B cell (primary cell): ENCODE results near the gene CHD5. TPM values are rescaled to one million over a fixed set of nuclear protein-coding genes. Genes with fewer than 3 reads are reported as not detected.

ENCODE experiments used
- ATAC-seq: fragments of 200-7000 bp; cut with Tn5 transposase; one replicate; pipeline ENCODE4 v1.10.0; 2021; ENCODE audit warnings: low read depth, mild to moderate bottlenecking, moderate number of reproducible peaks, moderate library complexity
- CTCF ChIA-PET: fragments of 350-600 bp; sonication (Branson Sonifier 250); formaldehyde crosslinking; loops from one replicate; lab custom pipeline; 2021; ENCODE audit warnings: antibody characterized with exemption, inconsistent platforms; lab: Charles Lee
- POLR2A ChIA-PET: fragments of 350-600 bp; sonication (Branson Sonifier 250); formaldehyde crosslinking; loops from one replicate; lab custom pipeline; 2021; ENCODE audit warnings: antibody characterized with exemption; lab: Charles Lee
- DNase-seq: peaks from one replicate; pipeline ENCODE4 v3.0.0; 2013
- H2AFZ ChIP-seq: 2 replicates; pipeline ENCODE4 v1.6.1; 2012; ENCODE audit warnings: mild to moderate bottlenecking, low read depth, low read length; ENCODE audit not compliant: insufficient read depth, poor library complexity, severe bottlenecking
- H3K27ac ChIP-seq, 2 donors: 1 replicate in 1 of 2; 2 replicates in 1 of 2; pipeline ENCODE4 v1.5.1; 2012 to 2013; ENCODE audit warnings: low read length in 2 of 2, mild to moderate bottlenecking in 2 of 2, moderate library complexity in 1 of 2
- H3K27me3 ChIP-seq, 4 experiments: fragments of 200-600 bp in 1 of 4; sonication (generic) in 1 of 4; replicated peaks in 1 of 4; 1 replicate in 2 of 4; 2 replicates in 2 of 4; pipeline versions ENCODE4 v1.6.1 to v1.7.0; 2013 to 2016; ENCODE audit warnings: low read length in 3 of 4, mild to moderate bottlenecking in 2 of 4, mixed read lengths in 1 of 4, moderate library complexity in 1 of 4; ENCODE audit not compliant: insufficient read depth in 4 of 4, control insufficient read depth in 3 of 4; ENCODE audit errors: control extremely low read depth in 1 of 4
- H3K36me3 ChIP-seq, 2 experiments: replicated peaks in 1 of 2; 1 replicate in 1 of 2; 2 replicates in 1 of 2; pipeline versions ENCODE4 v1.6.1 to v1.7.1; 2013; ENCODE audit warnings: low read length in 1 of 2; ENCODE audit not compliant: insufficient read depth in 2 of 2, control insufficient read depth in 1 of 2; ENCODE audit errors: control extremely low read depth in 1 of 2, extremely low read depth in 1 of 2
- H3K4me1 ChIP-seq, 2 donors: fragments of 200-600 bp in 1 of 2; sonication (generic) in 1 of 2; 1 replicate in 1 of 2; 2 replicates in 1 of 2; pipeline versions ENCODE4 v1.5.1 to v1.6.1; 2013 to 2017; ENCODE audit warnings: low read length in 2 of 2; ENCODE audit not compliant: control insufficient read depth in 2 of 2, insufficient read depth in 2 of 2
- H3K4me2 ChIP-seq: replicated peaks from 2 replicates; pipeline ENCODE3; 2012; ENCODE audit warnings: mild to moderate bottlenecking, low read depth, low read length; ENCODE audit not compliant: poor library complexity, severe bottlenecking
- H3K4me3 ChIP-seq, 5 experiments: fragments of 200-600 bp in 1 of 5; sonication (generic) in 1 of 5; 1 replicate in 3 of 5; 2 replicates in 2 of 5; pipeline versions ENCODE4 v1.5.1 to v1.7.0; 2011 to 2016; ENCODE audit warnings: low read length in 4 of 5, mild to moderate bottlenecking in 4 of 5, low read depth in 2 of 5, control low read depth in 1 of 5, moderate library complexity in 1 of 5; ENCODE audit not compliant: insufficient read depth in 1 of 5; ENCODE audit errors: control extremely low read depth in 1 of 5, extremely low read depth in 1 of 5
- H3K79me2 ChIP-seq: fragments of 200-600 bp; sonication (generic); one replicate; pipeline ENCODE4 v1.6.0; 2016; ENCODE audit warnings: low read length; ENCODE audit not compliant: control insufficient read depth, insufficient read depth
- H3K9ac ChIP-seq: fragments of 200-600 bp; sonication (generic); 2 replicates; pipeline ENCODE4 v1.6.1; 2017; ENCODE audit warnings: mild to moderate bottlenecking, low read length, moderate library complexity
- H3K9me3 ChIP-seq, 3 donors: one replicate each; pipeline versions ENCODE4 v1.6.1 to v1.7.1; 2013; ENCODE audit warnings: low read length in 2 of 3; ENCODE audit not compliant: control insufficient read depth in 2 of 3, insufficient read depth in 1 of 3; ENCODE audit errors: control extremely low read depth in 1 of 3
- H4K20me1 ChIP-seq: 2 replicates; pipeline ENCODE4 v1.6.0; 2012; ENCODE audit warnings: mild to moderate bottlenecking, low read length; ENCODE audit not compliant: insufficient read depth, control insufficient read depth, poor library complexity, severe bottlenecking
- H3K27ac Mint-ChIP-seq: one replicate; pipeline ENCODE4 v1.8.0; 2021; ENCODE audit warnings: mixed read lengths
- H3K27me3 Mint-ChIP-seq: one replicate; pipeline ENCODE4 v1.8.0; 2021; ENCODE audit warnings: mixed read lengths
- H3K4me1 Mint-ChIP-seq: one replicate; pipeline ENCODE4 v1.8.0; 2021; ENCODE audit warnings: mixed read lengths
- H3K4me3 Mint-ChIP-seq: one replicate; pipeline ENCODE4 v1.8.0; 2021; ENCODE audit warnings: mixed read lengths
- H3K9me3 Mint-ChIP-seq: one replicate; pipeline ENCODE4 v1.8.0; 2022; ENCODE audit warnings: mixed read lengths; ENCODE audit not compliant: insufficient read depth
- EZH2 ChIP-seq: IDR thresholded peaks from 2 replicates; pipeline ENCODE4 v1.6.1; 2012; ENCODE audit warnings: borderline replicate concordance, low read depth, mild to moderate bottlenecking, moderate library complexity, low read length; ENCODE audit not compliant: insufficient read depth, poor library complexity, severe bottlenecking
- WGBS: methylation state at CpG from one replicate; pipeline ENCODE4 v1.1.5; 2013; ENCODE audit warnings: missing lambda C conversion rate; ENCODE audit not compliant: insufficient coverage; 5-methylcytosine and 5-hydroxymethylcytosine counted together
- intact Hi-C: fragments of 100-400 bp; cut with micrococcal nuclease; formaldehyde crosslinking; loops from one replicate; pipeline ENCODE4 v1.10.0; 2022
- polyA plus RNA-seq: library from polyadenylated mRNA; depleted of rRNA; stranded (reverse); fragments of >200 nt; gene quantifications from 2 replicates; pipeline ENCODE4 v1.2.3, GENCODE V29; 2012
- total RNA-seq, 2 donors: library from RNA; stranded (reverse); fragments of 120-200 nt in 1 of 2; gene quantifications; 1 replicate in 1 of 2; 2 replicates in 1 of 2; pipeline versions ENCODE4 v1.2.3 to v1.2.4, GENCODE V29; 2013 to 2022
- TF ChIP-seq, protein P1 (sequence below): fragments of 200-600 bp; IDR thresholded peaks from one replicate; pipeline ENCODE4 v1.8.0; 2022; ENCODE audit warnings: antibody characterized with exemption, mild to moderate bottlenecking

The CHD5 gene
- total and polyA plus RNA-seq, 2 donors (not counting 1 experiment from before 2014, with no cell fraction given), result 0.18 to 0.20 TPM

DNA sequence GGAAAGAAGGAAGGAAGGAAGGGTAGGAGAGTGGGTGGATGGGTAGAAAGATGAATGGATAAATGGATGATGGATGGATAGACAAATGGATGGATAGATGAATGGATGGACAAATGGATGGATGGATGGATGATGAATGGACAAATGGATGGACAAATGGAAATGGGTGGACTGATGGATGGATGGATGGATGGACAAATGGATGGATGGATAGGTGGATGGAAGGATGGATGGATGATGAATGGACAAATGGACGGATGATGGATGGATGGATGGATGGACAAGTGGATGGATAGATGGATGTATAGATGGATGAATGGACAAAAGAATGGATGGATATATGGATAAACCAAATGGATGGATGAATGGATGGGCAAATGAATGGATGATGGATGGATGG lies 30.5 kb downstream of the CHD5 start:
- H3K9me3 ChIP-seq, result peaks cover 0 to 4% (median 0%) of the 10 kb centered on the region in 3 donors
- WGBS, result 100% methylated on average over 1 of the region's 1 CpG
- ChIA-PET CTCF (no interaction called here), POLR2A (no interaction called here)
- Mint-ChIP-seq H3K9me3 (no peaks in the 10 kb centered on the region), H3K4me1 (peaks cover 7% of the 10 kb centered on the region), H3K4me3 (no peak overlapping the region), H3K27ac (no peak overlapping the region), H3K27me3 (peaks cover 20% of the 10 kb centered on the region)
- peaks cover 11 to 12% of the 10 kb centered on the region in 2 donors for H3K4me1 ChIP-seq
- no peak overlapping the region for H2AFZ ChIP-seq
- no peaks in the 10 kb centered on the region for H3K79me2 ChIP-seq
- H3K9ac ChIP-seq, result no peak overlapping the region
- ATAC-seq (no peak), DNase-seq (no peak)
- TF ChIP-seq, protein P1, sequence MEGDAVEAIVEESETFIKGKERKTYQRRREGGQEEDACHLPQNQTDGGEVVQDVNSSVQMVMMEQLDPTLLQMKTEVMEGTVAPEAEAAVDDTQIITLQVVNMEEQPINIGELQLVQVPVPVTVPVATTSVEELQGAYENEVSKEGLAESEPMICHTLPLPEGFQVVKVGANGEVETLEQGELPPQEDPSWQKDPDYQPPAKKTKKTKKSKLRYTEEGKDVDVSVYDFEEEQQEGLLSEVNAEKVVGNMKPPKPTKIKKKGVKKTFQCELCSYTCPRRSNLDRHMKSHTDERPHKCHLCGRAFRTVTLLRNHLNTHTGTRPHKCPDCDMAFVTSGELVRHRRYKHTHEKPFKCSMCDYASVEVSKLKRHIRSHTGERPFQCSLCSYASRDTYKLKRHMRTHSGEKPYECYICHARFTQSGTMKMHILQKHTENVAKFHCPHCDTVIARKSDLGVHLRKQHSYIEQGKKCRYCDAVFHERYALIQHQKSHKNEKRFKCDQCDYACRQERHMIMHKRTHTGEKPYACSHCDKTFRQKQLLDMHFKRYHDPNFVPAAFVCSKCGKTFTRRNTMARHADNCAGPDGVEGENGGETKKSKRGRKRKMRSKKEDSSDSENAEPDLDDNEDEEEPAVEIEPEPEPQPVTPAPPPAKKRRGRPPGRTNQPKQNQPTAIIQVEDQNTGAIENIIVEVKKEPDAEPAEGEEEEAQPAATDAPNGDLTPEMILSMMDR, result no peak
- TF ChIP-seq EZH2, result no peak
- H3K4me2 ChIP-seq, result peak overlapping the region; percentile 59
- H4K20me1 ChIP-seq, result no peaks in the 10 kb centered on the region
- no peak overlapping the region for H3K4me3 ChIP-seq
- peaks cover 0 to 24% (median 2%) of the 10 kb centered on the region in 4 experiments for H3K27me3 ChIP-seq
- H3K27ac ChIP-seq, result no peak overlapping the region
- no peaks in the 10 kb centered on the region for H3K36me3 ChIP-seq
- intact Hi-C loops, result no loop called here

DNA sequence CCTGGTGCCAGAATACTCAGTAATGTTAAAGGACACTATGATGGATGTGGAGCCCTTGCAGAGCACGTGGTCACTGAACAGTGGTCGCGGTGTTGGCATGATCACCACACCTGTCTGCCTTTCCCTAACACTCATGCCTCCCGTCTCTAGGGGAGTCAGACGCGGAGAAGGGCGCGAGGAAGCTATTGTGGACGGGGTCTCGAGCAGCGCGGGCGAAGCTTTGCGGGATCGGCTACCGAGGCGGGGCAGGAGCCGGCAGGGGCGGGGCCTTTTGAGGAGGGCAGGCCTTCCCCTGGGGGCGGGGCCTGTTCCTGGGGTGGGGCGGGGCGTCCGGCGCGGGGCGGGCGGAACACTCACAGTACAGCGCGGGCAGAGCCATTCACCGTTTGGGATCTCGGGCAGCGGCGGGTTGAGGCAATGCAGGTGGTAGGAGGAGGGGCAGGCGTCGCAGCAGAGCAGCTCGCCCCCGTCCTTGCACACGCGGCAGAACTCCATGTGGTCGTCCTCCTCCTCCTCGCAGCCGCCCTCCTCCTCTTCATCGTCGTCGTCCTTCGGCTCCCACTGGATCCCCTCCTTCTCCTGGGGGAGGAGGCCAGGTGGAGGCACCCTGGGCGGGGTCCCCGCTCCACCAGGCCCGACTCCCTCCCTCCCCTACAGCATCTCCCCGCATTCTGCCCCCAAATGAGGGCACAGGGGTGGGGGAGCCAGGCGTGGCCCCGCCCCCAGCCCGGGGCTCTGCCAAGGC lies 31.5 kb downstream of the CHD5 start:
- H3K9ac ChIP-seq, result no peak overlapping the region
- no peak overlapping the region for H3K4me3 ChIP-seq
- H2AFZ ChIP-seq, result peak overlapping the region; percentile 22
- ATAC-seq, result peak; percentile 89
- H3K9me3 Mint-ChIP-seq, result no peaks in the 10 kb centered on the region
- CTCF ChIA-PET, result no interaction called here
- intact Hi-C loops, result no loop called here
- WGBS, result 6% methylated on average over 49 of the region's 53 CpGs
- H3K27ac ChIP-seq, result no peak overlapping the region
- H4K20me1 ChIP-seq, result no peaks in the 10 kb centered on the region
- H3K27me3 ChIP-seq, result peaks cover 0 to 24% (median 2%) of the 10 kb centered on the region in 4 experiments
- peak overlapping the region; percentile 73 for H3K4me3 Mint-ChIP-seq
- H3K4me1 ChIP-seq, result peaks cover 11 to 12% of the 10 kb centered on the region in 2 donors
- TF ChIP-seq, protein P1, result no peak
- TF ChIP-seq EZH2, result no peak
- peaks cover 7% of the 10 kb centered on the region for H3K4me1 Mint-ChIP-seq
- no peaks in the 10 kb centered on the region for H3K79me2 ChIP-seq
- peaks cover 20% of the 10 kb centered on the region for H3K27me3 Mint-ChIP-seq
- peak; percentile 54 for DNase-seq
- H3K4me2 ChIP-seq, result peak overlapping the region; percentile 59
- H3K9me3 ChIP-seq, result peaks cover 0 to 4% (median 0%) of the 10 kb centered on the region in 3 donors
- POLR2A ChIA-PET, result no interaction called here
- no peak overlapping the region for H3K27ac Mint-ChIP-seq
- no peaks in the 10 kb centered on the region for H3K36me3 ChIP-seq
